Fibroblast of skin of scalp (primary cell): ENCODE results near the gene MACIR. TPM values are rescaled to one million over a fixed set of nuclear protein-coding genes. Genes with fewer than 3 reads are reported as not detected.
"Not testable (repeated sequence)": the region's sequence is repeated elsewhere in the genome, so short reads cannot be mapped to it uniquely, and the experiment has no call there.

ENCODE experiments used
- DNase-seq: peaks from one replicate; pipeline ENCODE4 v3.0.0-alpha.2; 2013
- polyA plus RNA-seq, 2 experiments: library from polyadenylated mRNA; unstranded; fragments of 120-200 nt; gene quantifications; one replicate each; pipeline ENCODE4 v1.2.1, GENCODE V29; 2013; ENCODE audit not compliant: insufficient read length in 2 of 2

The MACIR gene
- polyA plus RNA-seq (2013, experiment 1 of 2; ENCODE audit: insufficient read length): 14.7 TPM
- polyA plus RNA-seq (2013, experiment 2 of 2; ENCODE audit: insufficient read length): 16.3 TPM

GRCh38 chr5:103258368-103258956, at the start of gene MACIR:
TSS of gene MACIR (plus strand) at chr5:103258763. CDS start at chr5:103275920, 17,157 bp downstream.
- DNase-seq: peak; percentile 98

- DNase-seq: no peak
These were observed 49.5 kb upstream of the MACIR start for GRCh38 chr5:103209065-103209464.

- no peak for DNase-seq
These were observed 47.6 kb upstream of the MACIR start for GRCh38 chr5:103210952-103211351.

- peak; percentile 40 for DNase-seq
These were observed 46.7 kb upstream of the MACIR start for GRCh38 chr5:103211576-103212561.

GRCh38 chr5:103216137-103216536, 42.4 kb upstream of the MACIR start:
- no peak for DNase-seq

- no peak for DNase-seq
These were observed 41.9 kb upstream of the MACIR start for GRCh38 chr5:103216697-103217096.

GRCh38 chr5:103217101-103217500, 41.5 kb upstream of the MACIR start:
- no peak for DNase-seq

- DNase-seq: peak; percentile 56
These were observed 40.4 kb upstream of the MACIR start for GRCh38 chr5:103218164-103218563.

GRCh38 chr5:103219074-103219473, 39.5 kb upstream of the MACIR start:
- DNase-seq: not testable (repeated sequence)

GRCh38 chr5:103223031-103223955, 35.3 kb upstream of the MACIR start:
- no peak for DNase-seq

GRCh38 chr5:103224118-103224893, 34.3 kb upstream of the MACIR start:
- peak; percentile 82 for DNase-seq

GRCh38 chr5:103224894-103225246, 33.7 kb upstream of the MACIR start:
- no peak for DNase-seq

GRCh38 chr5:103228061-103228460, 30.5 kb upstream of the MACIR start:
- peak; percentile 76 for DNase-seq

- no peak for DNase-seq
These were observed 30.0 kb upstream of the MACIR start for GRCh38 chr5:103228588-103228987.

GRCh38 chr5:103232393-103232999, 26.1 kb upstream of the MACIR start:
- DNase-seq: peak; percentile 55

GRCh38 chr5:103234239-103234975, 24.2 kb upstream of the MACIR start:
- DNase-seq: peak; percentile 35

- no peak for DNase-seq
These were observed 22.7 kb upstream of the MACIR start for GRCh38 chr5:103235891-103236290.

GRCh38 chr5:103237778-103238177, 20.8 kb upstream of the MACIR start:
- no peak for DNase-seq

GRCh38 chr5:103243665-103244064, 14.9 kb upstream of the MACIR start:
- no peak for DNase-seq

- no peak for DNase-seq
These were observed 14.2 kb upstream of the MACIR start for GRCh38 chr5:103244398-103244797.

GRCh38 chr5:103245761-103246160, 12.8 kb upstream of the MACIR start:
- no peak for DNase-seq
